Activated CD4-positive, alpha-beta T cell treated with anti-CD3 and anti-CD28 coated beads, Interleukin-2, amount 50 U/mL, for 1 hour (primary cell): ENCODE results near the gene KIAA1328.

ENCODE experiments used
- DNase-seq: peaks from one replicate; pipeline ENCODE4 v3.0.0-alpha.2; 2020

KIAA1328 gene

GRCh38 chr18:37230768-37231167 lies 401.8 kb downstream of the KIAA1328 start:
- no peak for DNase-seq

- DNase-seq, result no peak
Observed at GRCh38 chr18:37231251-37231650, 402.3 kb downstream of the KIAA1328 start.

DNA sequence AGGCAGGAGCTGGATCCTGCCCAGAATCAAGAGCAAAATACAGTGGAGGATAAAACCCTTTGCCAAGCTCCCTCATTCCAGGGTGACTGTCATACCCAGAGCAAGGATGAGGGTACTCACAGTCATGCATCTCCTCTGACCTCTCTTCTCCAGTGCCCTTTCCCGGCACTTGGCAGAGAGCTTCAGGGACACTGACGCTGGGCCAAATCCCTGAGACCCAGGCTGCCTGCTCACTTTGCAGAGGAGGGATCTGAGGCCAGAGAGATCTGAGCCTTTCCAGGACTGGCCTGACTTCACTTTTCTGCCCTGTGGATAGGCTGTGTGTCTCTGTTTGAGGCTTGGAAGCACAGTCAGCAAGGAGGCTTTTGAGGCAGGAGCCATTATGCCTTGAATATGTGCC lies 406.7 kb downstream of the KIAA1328 start:
- no peak for DNase-seq

GRCh38 chr18:37238282-37239108 lies 409.6 kb downstream of the KIAA1328 start:
- DNase-seq, result no peak

DNA sequence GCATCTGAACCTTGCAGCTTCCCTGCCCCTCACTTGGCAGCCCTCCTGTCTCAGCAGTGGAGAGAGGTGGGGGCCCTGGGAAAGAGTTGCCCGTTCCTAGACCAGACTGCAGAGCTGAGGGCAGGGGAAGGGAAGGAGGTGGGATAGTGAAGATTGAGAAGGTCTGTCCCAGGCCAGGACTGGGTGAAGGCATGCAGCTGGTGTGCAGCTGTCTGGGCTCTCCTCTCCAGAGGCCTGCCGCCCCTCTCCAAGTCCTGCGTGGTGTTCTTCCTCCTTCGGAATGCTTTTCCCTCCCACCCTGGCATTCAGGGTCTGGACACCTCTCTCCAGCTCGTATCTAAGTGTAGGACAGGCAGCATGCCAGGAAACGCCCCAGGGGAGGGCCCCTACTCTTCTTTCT lies 413.2 kb downstream of the KIAA1328 start:
- DNase-seq, result no peak

- no peak for DNase-seq
Observed at GRCh38 chr18:37242826-37243560, 414.1 kb downstream of the KIAA1328 start.

DNA sequence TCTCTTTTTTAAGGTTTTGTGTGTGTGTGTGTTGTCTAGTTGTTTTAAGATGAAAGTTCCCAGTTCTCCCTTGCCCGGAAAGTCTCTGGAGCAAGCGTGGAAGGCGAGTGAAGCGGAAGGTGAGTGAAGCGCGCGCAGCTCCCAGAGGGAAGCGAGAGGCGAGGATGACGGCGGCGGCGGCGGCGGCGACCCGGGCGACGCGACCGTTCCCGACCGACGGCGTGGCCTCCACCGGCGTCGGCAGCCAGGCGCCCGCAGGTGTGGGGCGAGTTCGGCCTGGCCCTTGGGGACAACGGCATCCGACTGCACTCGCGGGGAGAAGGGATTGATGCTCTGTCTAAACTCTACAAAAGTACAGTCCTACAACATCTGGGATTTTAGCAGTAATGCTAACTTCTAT lies 414.8 kb downstream of the KIAA1328 start:
- DNase-seq, result no peak

- no peak for DNase-seq
Observed at GRCh38 chr18:37244618-37245017, 415.7 kb downstream of the KIAA1328 start.

GRCh38 chr18:37246779-37247340 lies 417.9 kb downstream of the KIAA1328 start:
- DNase-seq, result no peak

GRCh38 chr18:37247497-37248161 lies 418.7 kb downstream of the KIAA1328 start:
- DNase-seq, result no peak

- DNase-seq, result no peak
Observed at GRCh38 chr18:37248281-37248680, 419.4 kb downstream of the KIAA1328 start.

- no peak for DNase-seq
Observed at GRCh38 chr18:37249171-37249886, 420.4 kb downstream of the KIAA1328 start.

DNA sequence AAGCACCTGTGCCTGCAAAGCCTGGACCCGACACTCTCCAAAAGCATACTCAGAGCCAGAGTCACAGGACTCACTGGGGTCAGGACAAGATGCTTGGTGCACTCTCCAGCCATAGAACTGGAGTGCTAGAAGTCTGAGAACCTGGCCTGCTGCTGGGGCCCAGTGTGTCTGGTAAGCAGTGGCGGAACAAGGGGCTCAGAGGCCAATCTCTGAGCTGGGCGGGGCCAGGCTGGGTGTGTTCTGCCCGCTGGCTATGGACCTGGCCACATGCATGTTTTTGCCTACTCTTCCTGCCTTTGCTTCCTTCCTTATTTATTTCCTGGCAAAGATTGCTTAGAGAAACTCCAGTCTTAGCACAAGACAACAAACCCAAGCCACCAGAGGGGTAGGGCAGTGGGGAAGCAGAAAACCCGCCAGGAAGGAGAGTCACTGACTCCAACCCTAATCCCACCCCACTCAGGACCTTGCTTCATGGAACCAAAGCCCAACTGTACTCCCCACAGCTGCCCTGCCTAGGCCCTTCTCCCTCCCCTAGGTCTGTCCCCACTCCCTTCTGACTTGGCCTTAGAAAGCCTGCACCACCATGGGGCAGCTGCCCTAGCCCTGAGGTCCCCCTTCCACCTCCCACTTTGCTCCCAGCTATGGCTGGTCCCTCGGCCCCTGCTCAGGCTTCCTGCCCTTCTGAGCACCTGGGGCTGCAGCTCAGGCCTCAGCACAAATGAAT lies 421.1 kb downstream of the KIAA1328 start:
- DNase-seq, result no peak

DNA sequence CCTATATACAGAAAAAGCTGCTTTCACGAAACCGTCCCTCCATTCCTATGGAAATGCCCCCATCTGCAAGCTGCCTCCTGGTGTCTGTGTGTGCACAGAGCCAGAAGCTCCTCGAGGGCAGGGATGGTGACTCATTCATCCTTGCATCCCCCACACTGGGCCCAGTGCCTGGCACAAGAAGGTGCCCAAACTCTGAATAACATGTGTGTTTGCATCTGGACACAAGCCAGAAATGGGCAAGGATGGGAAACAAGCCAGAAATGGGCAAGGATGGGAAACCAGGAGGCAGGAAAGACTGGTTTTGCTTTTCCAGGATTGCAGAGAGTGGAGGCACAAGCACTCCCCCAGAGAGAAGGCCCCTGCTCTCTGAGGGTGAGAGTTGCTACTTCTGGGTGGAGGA lies 422.8 kb downstream of the KIAA1328 start:
- DNase-seq, result no peak

GRCh38 chr18:37252342-37252741 lies 423.4 kb downstream of the KIAA1328 start:
- DNase-seq, result no peak

GRCh38 chr18:37252854-37253393 lies 424.0 kb downstream of the KIAA1328 start:
- DNase-seq, result no peak

GRCh38 chr18:37253394-37254235 lies 424.7 kb downstream of the KIAA1328 start:
- DNase-seq, result no peak

DNA sequence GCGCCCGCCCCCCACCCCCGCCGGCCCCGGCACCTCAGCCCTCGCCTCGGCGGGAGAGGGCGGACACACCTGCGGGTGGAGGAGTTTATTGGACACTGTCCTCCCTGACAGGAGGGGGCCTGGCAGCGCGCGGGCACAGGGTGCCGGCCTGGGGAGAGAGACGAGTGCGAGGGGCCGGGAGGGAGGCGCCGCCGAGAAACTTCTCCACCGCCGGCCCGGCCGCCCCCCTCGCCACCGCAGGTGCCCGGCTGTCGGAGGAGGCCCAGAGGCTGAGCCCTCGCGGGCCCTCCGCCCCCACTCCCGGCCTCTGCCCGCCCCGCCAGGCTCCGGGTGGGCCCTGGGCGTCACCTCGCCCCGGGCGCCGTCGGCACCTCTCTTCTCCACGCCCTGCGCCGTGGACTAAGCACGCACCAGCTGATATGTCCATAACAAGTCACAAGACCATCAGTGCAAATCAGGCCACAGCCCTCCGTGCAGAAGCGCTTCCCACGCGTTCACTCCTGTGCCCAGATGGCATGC lies 425.4 kb downstream of the KIAA1328 start:
- DNase-seq, result no peak

GRCh38 chr18:37254973-37255372 lies 426.0 kb downstream of the KIAA1328 start:
- no peak for DNase-seq

DNA sequence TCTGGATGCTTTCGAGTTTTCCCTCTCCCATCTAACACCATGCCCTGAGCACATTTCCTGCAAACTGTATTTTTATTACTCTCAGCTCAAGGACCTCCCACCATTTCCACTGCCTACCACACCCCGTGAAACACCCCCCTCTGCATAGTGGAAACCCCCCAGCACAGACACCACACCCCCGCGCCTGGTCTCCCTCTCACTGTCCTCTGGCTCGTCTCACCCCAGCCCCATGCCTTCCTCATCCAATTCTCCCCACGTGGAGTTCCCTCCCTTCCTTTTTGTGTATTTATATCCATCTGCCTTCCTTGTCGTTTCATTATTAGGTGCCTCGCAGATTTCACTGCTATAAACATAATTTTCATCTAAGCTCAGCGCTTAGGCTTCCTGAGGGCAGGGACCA lies 429.2 kb downstream of the KIAA1328 start:
- DNase-seq, result no peak

DNA sequence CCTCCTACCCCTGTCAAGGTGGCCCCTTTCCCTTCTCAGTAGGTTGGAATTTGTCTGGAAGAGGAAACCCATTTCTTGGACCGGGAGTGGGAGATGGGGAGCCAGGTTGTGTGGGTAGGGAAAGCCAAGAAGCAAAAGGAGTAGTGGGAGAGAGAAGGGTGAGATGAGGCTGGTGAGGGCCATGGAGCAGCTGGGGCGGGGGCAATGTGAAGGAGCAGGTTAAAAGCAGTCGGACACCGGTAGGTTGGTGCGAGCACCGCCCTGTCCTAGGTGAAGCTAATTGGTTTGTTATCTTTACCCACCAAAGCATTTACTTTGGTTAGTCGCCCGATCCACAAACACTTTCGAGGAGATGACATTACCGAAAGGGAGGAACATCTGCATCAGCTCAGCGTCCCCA lies 429.9 kb downstream of the KIAA1328 start:
- DNase-seq, result no peak
